ENCODE measurements around the gene SCN10A.

Gene SCN10A

GRCh38 chr3:38805765-38806386 lies 10.1 kb downstream of the SCN10A start:
- Histone ChIP-seq H3K27ac (no peak overlapping the region), H3K36me3 (ENCODE audit: insufficient read depth, low read length) (no peaks in the 10 kb centered on the region), H3K9ac (ENCODE audit: insufficient read length) (no peak overlapping the region), H3K9me3 (ENCODE audit: low read depth, low read length) (no peaks in the 10 kb centered on the region), H3K4me3 (no peak overlapping the region)
- DNase-seq (ENCODE audit: low read depth, low spot score): peak; percentile 22
- TF ChIP-seq POLR2AphosphoS5 (IDR thresholded peaks at IDR 0.05; ENCODE audit: borderline replicate concordance, low read depth, low read length) (no peak), FOXP2 (optimal IDR thresholded peaks at IDR 0.05; ENCODE audit: control extremely low read depth, extremely low read length, insufficient read depth) (no peak), EZH2 (IDR thresholded peaks at IDR 0.05) (no peak)

DNA sequence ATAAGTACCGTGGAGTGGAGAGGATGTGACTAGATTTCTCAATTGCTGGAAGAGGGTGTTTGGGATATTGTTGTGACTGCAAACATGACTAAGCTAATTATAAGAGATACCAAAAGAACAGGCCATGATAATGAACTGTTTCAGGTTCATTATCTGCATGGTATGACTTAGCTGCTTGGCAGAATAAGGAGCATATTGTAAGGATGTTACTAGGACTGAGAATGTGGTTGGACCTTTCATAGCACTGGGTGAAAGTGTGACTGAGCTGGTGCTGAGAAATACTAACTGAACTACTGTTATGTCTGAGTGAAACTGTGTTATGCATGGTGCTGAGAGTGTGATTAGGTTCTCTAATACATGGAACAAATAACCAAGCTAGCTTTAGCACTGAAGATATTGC lies 11.0 kb downstream of the SCN10A start:
- Histone ChIP-seq H3K4me3 (no peak overlapping the region), H3K9ac (ENCODE audit: insufficient read length) (no peak overlapping the region), H3K9me3 (ENCODE audit: low read depth, low read length) (no peaks in the 10 kb centered on the region), H3K27ac (no peak overlapping the region), H3K36me3 (ENCODE audit: insufficient read depth, low read length) (no peaks in the 10 kb centered on the region)
- DNase-seq (ENCODE audit: low read depth, low spot score): no peak
- TF ChIP-seq FOXP2 (optimal IDR thresholded peaks at IDR 0.05; ENCODE audit: control extremely low read depth, extremely low read length, insufficient read depth) (no peak), EZH2 (IDR thresholded peaks at IDR 0.05) (no peak), POLR2AphosphoS5 (IDR thresholded peaks at IDR 0.05; ENCODE audit: borderline replicate concordance, low read depth, low read length) (no peak)

DNA sequence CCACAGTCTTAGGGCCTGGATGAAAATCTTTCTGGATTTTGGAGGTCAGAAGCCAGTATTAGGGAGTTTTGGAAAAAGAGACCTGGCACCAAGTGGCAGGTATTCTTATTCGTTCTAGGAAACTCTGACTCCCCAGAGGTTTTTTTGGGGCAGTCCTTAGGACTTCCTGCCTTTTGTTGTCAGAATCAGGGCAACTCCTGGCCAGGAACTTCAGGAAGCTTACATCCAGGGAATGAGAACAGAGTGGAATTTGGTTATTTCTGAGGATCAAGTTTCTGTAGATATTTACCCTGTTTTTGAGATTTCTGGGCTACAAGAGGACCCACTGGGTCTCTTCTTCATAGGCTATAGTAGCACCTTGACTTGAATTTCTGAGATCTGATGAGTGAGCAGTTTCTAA lies 15.5 kb downstream of the SCN10A start:
- H3K27ac ChIP-seq: no peak overlapping the region
- H3K9ac ChIP-seq (ENCODE audit: insufficient read length): no peak overlapping the region
- no peak for TF ChIP-seq FOXP2 (optimal IDR thresholded peaks at IDR 0.05; ENCODE audit: control extremely low read depth, extremely low read length, insufficient read depth)
- TF ChIP-seq EZH2 (IDR thresholded peaks at IDR 0.05): no peak
- TF ChIP-seq POLR2AphosphoS5 (IDR thresholded peaks at IDR 0.05; ENCODE audit: borderline replicate concordance, low read depth, low read length): no peak
- H3K9me3 ChIP-seq (ENCODE audit: low read depth, low read length): no peaks in the 10 kb centered on the region
- no peak for DNase-seq (ENCODE audit: low read depth, low spot score)
- H3K4me3 ChIP-seq: no peak overlapping the region
- no peaks in the 10 kb centered on the region for H3K36me3 ChIP-seq (ENCODE audit: insufficient read depth, low read length)

- Histone ChIP-seq H3K4me3 (no peak overlapping the region), H3K27ac (no peak overlapping the region), H3K36me3 (ENCODE audit: insufficient read depth, low read length) (no peaks in the 10 kb centered on the region), H3K9me3 (ENCODE audit: low read depth, low read length) (no peaks in the 10 kb centered on the region), H3K9ac (ENCODE audit: insufficient read length) (no peak overlapping the region)
- TF ChIP-seq FOXP2 (optimal IDR thresholded peaks at IDR 0.05; ENCODE audit: control extremely low read depth, extremely low read length, insufficient read depth) (no peak), EZH2 (IDR thresholded peaks at IDR 0.05) (no peak), POLR2AphosphoS5 (IDR thresholded peaks at IDR 0.05; ENCODE audit: borderline replicate concordance, low read depth, low read length) (no peak)
- no peak for DNase-seq (ENCODE audit: low read depth, low spot score)
These were observed 22.3 kb downstream of the SCN10A start for GRCh38 chr3:38793721-38794120.

DNA sequence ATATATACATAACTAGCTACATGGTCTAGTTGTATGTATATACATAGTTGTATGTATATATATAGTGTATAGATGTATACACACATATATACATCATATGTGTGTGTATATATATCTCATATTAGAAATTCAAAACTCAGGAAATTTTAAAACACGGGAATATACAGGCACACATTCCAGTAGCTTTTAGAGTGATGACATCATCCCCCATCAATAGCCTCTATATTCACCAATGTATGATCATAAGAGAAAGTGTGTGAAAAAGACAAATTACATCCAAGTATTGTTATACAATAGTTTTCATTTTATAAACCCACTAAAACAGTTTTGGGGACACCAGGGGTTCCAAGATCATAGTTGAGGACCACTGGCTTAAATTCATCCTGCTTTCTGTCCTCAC lies 23.0 kb downstream of the SCN10A start:
- H3K4me3 ChIP-seq: no peak overlapping the region
- TF ChIP-seq EZH2 (IDR thresholded peaks at IDR 0.05) (no peak), FOXP2 (optimal IDR thresholded peaks at IDR 0.05; ENCODE audit: control extremely low read depth, extremely low read length, insufficient read depth) (no peak)
- no peak overlapping the region for H3K27ac ChIP-seq
- H3K9me3 ChIP-seq (ENCODE audit: low read depth, low read length): no peaks in the 10 kb centered on the region
- no peaks in the 10 kb centered on the region for H3K36me3 ChIP-seq (ENCODE audit: insufficient read depth, low read length)
- no peak overlapping the region for H3K9ac ChIP-seq (ENCODE audit: insufficient read length)
- no peak for DNase-seq (ENCODE audit: low read depth, low spot score)

- Histone ChIP-seq H3K36me3 (ENCODE audit: insufficient read depth, low read length) (no peaks in the 10 kb centered on the region), H3K9ac (ENCODE audit: insufficient read length) (no peak overlapping the region), H3K27ac (no peak overlapping the region), H3K9me3 (ENCODE audit: low read depth, low read length) (no peaks in the 10 kb centered on the region), H3K4me3 (no peak overlapping the region)
- no peak for DNase-seq (ENCODE audit: low read depth, low spot score)
- TF ChIP-seq POLR2AphosphoS5 (IDR thresholded peaks at IDR 0.05; ENCODE audit: borderline replicate concordance, low read depth, low read length) (no peak), EZH2 (IDR thresholded peaks at IDR 0.05) (no peak), FOXP2 (optimal IDR thresholded peaks at IDR 0.05; ENCODE audit: control extremely low read depth, extremely low read length, insufficient read depth) (no peak)
These were observed 33.9 kb downstream of the SCN10A start for GRCh38 chr3:38782148-38782547.

DNA sequence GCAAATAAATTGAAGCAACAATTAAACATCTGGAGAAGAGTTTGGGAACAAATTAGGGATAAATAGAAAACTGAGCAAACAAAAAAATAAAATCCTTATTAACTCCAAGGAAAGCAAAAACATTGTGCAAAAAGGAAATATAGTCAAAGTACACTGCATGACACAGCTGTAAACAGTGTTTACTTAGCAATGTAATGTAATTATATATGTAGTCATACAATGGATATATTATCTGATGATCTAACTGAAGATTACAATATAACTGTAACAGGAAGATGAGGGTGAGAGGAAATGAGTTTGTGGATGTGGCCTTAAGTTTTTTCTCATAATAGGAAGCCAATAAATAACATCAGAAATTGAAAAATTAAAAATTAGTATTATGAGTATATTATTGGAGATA lies 42.5 kb downstream of the SCN10A start:
- TF ChIP-seq EZH2 (IDR thresholded peaks at IDR 0.05) (no peak), FOXP2 (optimal IDR thresholded peaks at IDR 0.05; ENCODE audit: control extremely low read depth, extremely low read length, insufficient read depth) (no peak), POLR2AphosphoS5 (IDR thresholded peaks at IDR 0.05; ENCODE audit: borderline replicate concordance, low read depth, low read length) (no peak)
- Histone ChIP-seq H3K4me3 (no peak overlapping the region), H3K9me3 (ENCODE audit: low read depth, low read length) (no peaks in the 10 kb centered on the region), H3K9ac (ENCODE audit: insufficient read length) (no peak overlapping the region), H3K27ac (no peak overlapping the region), H3K36me3 (ENCODE audit: insufficient read depth, low read length) (no peaks in the 10 kb centered on the region)
- DNase-seq (ENCODE audit: low read depth, low spot score): no peak

GRCh38 chr3:38763569-38763968 lies 52.4 kb downstream of the SCN10A start:
- H3K27ac ChIP-seq: no peak overlapping the region
- H3K4me3 ChIP-seq: no peak overlapping the region
- TF ChIP-seq EZH2 (IDR thresholded peaks at IDR 0.05) (no peak), POLR2AphosphoS5 (IDR thresholded peaks at IDR 0.05; ENCODE audit: borderline replicate concordance, low read depth, low read length) (no peak), FOXP2 (optimal IDR thresholded peaks at IDR 0.05; ENCODE audit: control extremely low read depth, extremely low read length, insufficient read depth) (no peak)
- DNase-seq (ENCODE audit: low read depth, low spot score): no peak
- H3K36me3 ChIP-seq (ENCODE audit: insufficient read depth, low read length): no peaks in the 10 kb centered on the region
- no peaks in the 10 kb centered on the region for H3K9me3 ChIP-seq (ENCODE audit: low read depth, low read length)
- H3K9ac ChIP-seq (ENCODE audit: insufficient read length): no peak overlapping the region

GRCh38 chr3:38758557-38758956 lies 57.5 kb downstream of the SCN10A start:
- no peak for DNase-seq (ENCODE audit: low read depth, low spot score)
- Histone ChIP-seq H3K9ac (ENCODE audit: insufficient read length) (no peak overlapping the region), H3K4me3 (no peak overlapping the region), H3K36me3 (ENCODE audit: insufficient read depth, low read length) (no peaks in the 10 kb centered on the region), H3K27ac (no peak overlapping the region), H3K9me3 (ENCODE audit: low read depth, low read length) (no peaks in the 10 kb centered on the region)
- TF ChIP-seq POLR2AphosphoS5 (IDR thresholded peaks at IDR 0.05; ENCODE audit: borderline replicate concordance, low read depth, low read length) (no peak), EZH2 (IDR thresholded peaks at IDR 0.05) (no peak), FOXP2 (optimal IDR thresholded peaks at IDR 0.05; ENCODE audit: control extremely low read depth, extremely low read length, insufficient read depth) (no peak)

Measured in SK-N-MC (cell line).